Measurements from ENCODE around the gene SNAP91. TPM values are rescaled to one million over a fixed set of nuclear protein-coding genes. Genes with fewer than 3 reads are reported as not detected.

Gene SNAP91
- total and polyA plus RNA-seq, 8 donors: 0.51 to 8.8 (median 1.9) TPM

- TF ChIP-seq, protein P1, sequence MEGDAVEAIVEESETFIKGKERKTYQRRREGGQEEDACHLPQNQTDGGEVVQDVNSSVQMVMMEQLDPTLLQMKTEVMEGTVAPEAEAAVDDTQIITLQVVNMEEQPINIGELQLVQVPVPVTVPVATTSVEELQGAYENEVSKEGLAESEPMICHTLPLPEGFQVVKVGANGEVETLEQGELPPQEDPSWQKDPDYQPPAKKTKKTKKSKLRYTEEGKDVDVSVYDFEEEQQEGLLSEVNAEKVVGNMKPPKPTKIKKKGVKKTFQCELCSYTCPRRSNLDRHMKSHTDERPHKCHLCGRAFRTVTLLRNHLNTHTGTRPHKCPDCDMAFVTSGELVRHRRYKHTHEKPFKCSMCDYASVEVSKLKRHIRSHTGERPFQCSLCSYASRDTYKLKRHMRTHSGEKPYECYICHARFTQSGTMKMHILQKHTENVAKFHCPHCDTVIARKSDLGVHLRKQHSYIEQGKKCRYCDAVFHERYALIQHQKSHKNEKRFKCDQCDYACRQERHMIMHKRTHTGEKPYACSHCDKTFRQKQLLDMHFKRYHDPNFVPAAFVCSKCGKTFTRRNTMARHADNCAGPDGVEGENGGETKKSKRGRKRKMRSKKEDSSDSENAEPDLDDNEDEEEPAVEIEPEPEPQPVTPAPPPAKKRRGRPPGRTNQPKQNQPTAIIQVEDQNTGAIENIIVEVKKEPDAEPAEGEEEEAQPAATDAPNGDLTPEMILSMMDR (IDR thresholded peaks at IDR 0.05): no peak
- DNase-seq: no peak
- Histone ChIP-seq H3K27ac (no peak overlapping the region), H3K36me3 (no peaks in the 10 kb centered on the region), H3K27me3 (peaks cover 0 to 13% (median 3%) of the 10 kb centered on the region in 4 donors), H3K4me1 (no peaks in the 10 kb centered on the region), H3K4me3 (no peak overlapping the region), H3K9me3 (no peaks in the 10 kb centered on the region)
- intact Hi-C loops (cut with DNase I): no loop called here
- FAIRE-seq: no peak
- ATAC-seq: no peak
Measured at GRCh38 chr6:83711958-83712357, 3.1 kb upstream of the SNAP91 start.

DNA sequence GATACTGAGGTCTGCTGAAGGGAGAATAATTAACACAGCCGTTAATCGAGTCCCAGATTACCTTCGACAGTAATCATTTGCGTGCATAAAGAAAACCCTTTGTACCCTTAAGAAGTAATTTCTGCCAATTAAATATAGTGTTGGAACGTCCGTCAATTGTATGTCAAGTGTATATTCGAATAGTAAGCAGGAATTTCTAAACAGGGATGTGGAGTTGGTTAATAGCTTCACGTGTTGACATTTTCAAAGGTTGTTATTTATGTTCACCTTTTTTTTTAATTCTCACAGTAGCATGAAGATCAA, 798 bp upstream of the SNAP91 start:
- ATAC-seq (no peak), DNase-seq (no peak), FAIRE-seq (no peak)
- H3K9me3 ChIP-seq: no peaks in the 10 kb centered on the region
- no peaks in the 10 kb centered on the region for H3K36me3 ChIP-seq
- H3K27me3 ChIP-seq: peaks cover 0 to 13% (median 3%) of the 10 kb centered on the region in 4 donors
- TF ChIP-seq, protein P1 (IDR thresholded peaks at IDR 0.05): no peak
- 16 to 21% methylated on average over 8 of the region's 8 CpGs for WGBS, 2 donors
- no peak overlapping the region for H3K4me3 ChIP-seq
- H3K4me1 ChIP-seq: no peaks in the 10 kb centered on the region
- no peak overlapping the region for H3K27ac ChIP-seq
- intact Hi-C loops (cut with DNase I): no loop called here

DNA sequence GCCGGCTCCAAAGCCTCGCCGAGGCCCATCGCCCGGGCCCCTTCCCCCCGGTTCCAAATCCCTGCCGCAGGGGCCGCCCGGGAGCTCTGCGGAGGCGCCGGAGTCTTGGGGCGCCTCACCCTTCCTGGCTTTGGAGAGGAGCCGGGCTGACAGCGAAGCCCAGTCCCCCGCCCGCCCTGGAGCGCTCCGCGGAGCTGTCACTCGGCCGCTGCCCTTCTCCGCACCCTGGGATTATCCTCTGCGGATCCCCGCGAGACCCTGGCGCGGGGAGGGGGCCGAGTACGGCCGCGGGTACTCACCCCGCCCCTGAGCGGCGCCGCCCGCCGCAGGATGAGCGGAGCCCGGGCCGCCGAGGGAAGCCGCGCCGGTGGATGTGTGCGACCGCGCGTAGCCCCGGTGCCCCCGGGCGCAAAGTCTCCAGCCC, 343 bp downstream of the SNAP91 start:
- peak; percentile 40 to 69 (median 62) for ATAC-seq
- Histone ChIP-seq H3K27me3 (peaks cover 0 to 13% (median 3%) of the 10 kb centered on the region in 4 donors), H3K9me3 (no peaks in the 10 kb centered on the region), H3K27ac (no peak overlapping the region), H3K4me3 (peak overlapping the region; percentile 27 to 53 (median 36)), H3K36me3 (no peaks in the 10 kb centered on the region), H3K4me1 (no peaks in the 10 kb centered on the region)
- peak in 2 of 6 donors; percentile 62 to 63 for DNase-seq
- TF ChIP-seq, protein P1 (IDR thresholded peaks at IDR 0.05): no peak
- FAIRE-seq: no peak
- 1% methylated on average over 42 to 52 of the region's 52 CpGs for WGBS, 2 donors
- intact Hi-C loops (cut with DNase I): no loop called here

GRCh38 chr6:83707829-83708545, 914 bp downstream of the SNAP91 start:
- ATAC-seq (peak in 3 of 4 donors; percentile 46 to 75 (median 59)), FAIRE-seq (no peak), DNase-seq (peak in 2 of 6 donors; percentile 62 to 67)
- intact Hi-C loops (cut with DNase I): no loop called here
- Histone ChIP-seq H3K4me3 (peak overlapping the region; percentile 27 to 53 (median 36)), H3K27me3 (peaks cover 0 to 13% (median 3%) of the 10 kb centered on the region in 4 donors), H3K9me3 (no peaks in the 10 kb centered on the region), H3K36me3 (no peaks in the 10 kb centered on the region), H3K27ac (no peak overlapping the region), H3K4me1 (no peaks in the 10 kb centered on the region)
- 2% methylated on average over 48 to 53 of the region's 53 CpGs for WGBS, 2 donors
- TF ChIP-seq, protein P1 (IDR thresholded peaks at IDR 0.05): no peak

GRCh38 chr6:83702749-83703148, 6.2 kb downstream of the SNAP91 start:
- TF ChIP-seq, protein P1 (IDR thresholded peaks at IDR 0.05): no peak
- no peaks in the 10 kb centered on the region for H3K4me1 ChIP-seq
- H3K27ac ChIP-seq: no peak overlapping the region
- WGBS, 2 donors: 32 to 39% methylated on average over 2 of the region's 2 CpGs
- H3K36me3 ChIP-seq: no peaks in the 10 kb centered on the region
- no peaks in the 10 kb centered on the region for H3K27me3 ChIP-seq
- no peak for FAIRE-seq
- intact Hi-C loops (cut with DNase I): no loop called here
- no peak for ATAC-seq
- no peak overlapping the region for H3K4me3 ChIP-seq
- H3K9me3 ChIP-seq: no peaks in the 10 kb centered on the region
- no peak for DNase-seq

Measured in pancreas (tissue), 10 donors.